Mesenteric fat pad (tissue), 1 donor: ENCODE data around the gene RNF4. TPM values are rescaled to one million over a fixed set of nuclear protein-coding genes. Genes with fewer than 3 reads are reported as not detected.
A peak's percentile ranks its signal among the peaks of the same experiment; 100 is the strongest.
"Not testable (repeated sequence)": the region's sequence is repeated elsewhere in the genome, so short reads cannot be mapped to it uniquely, and the experiment has no call there.

Experiments used
- DNase-seq: peaks from one replicate; pipeline ENCODE4 v3.0.0-alpha.2; 2020; ENCODE audit warnings: low spot score
- long read RNA-seq: library from polyadenylated mRNA; unstranded; transcript quantifications from one replicate; pipeline ENCODE4 v2.0.0, GENCODE V29; 2020
- total RNA-seq: library from RNA; stranded (reverse); fragmentation: NEBNext Ultra II Directional; extraction: Animal tissue kit (Norgen Biotek cat#: 25700); gene quantifications from one replicate; pipeline ENCODE4 v1.2.1, GENCODE V29; 2021
- donor health status: DM: yes; HTN: yes; CAD: no.

Gene RNF4
- 48.6 TPM for total RNA-seq
- long read RNA-seq, partial matches to known transcripts: 11 of 98 reads
- long read RNA-seq, other reads (novel, unspliced or antisense): 87 of 98 reads

- peak; percentile 98 for DNase-seq
Observed at GRCh38 chr4:2468456-2469191, at the start of gene RNF4. RNF4 (plus strand) TSS chr4:2469106; CDS start chr4:2490494, 21,388 bp downstream.

- no peak for DNase-seq
Observed at GRCh38 chr4:2419814-2420213, 49.1 kb upstream of the RNF4 start.

GRCh38 chr4:2421928-2422327, 47.0 kb upstream of the RNF4 start:
- no peak for DNase-seq

- DNase-seq: no peak
Observed at GRCh38 chr4:2423066-2423465, 45.8 kb upstream of the RNF4 start.

- DNase-seq: no peak
Observed at GRCh38 chr4:2423695-2424094, 45.2 kb upstream of the RNF4 start.

GRCh38 chr4:2424581-2424980, 44.3 kb upstream of the RNF4 start:
- no peak for DNase-seq

- no peak for DNase-seq
Observed at GRCh38 chr4:2425386-2426068, 43.4 kb upstream of the RNF4 start.

GRCh38 chr4:2426069-2426397, 42.9 kb upstream of the RNF4 start:
- no peak for DNase-seq

- no peak for DNase-seq
Observed at GRCh38 chr4:2426711-2427275, 42.1 kb upstream of the RNF4 start.

GRCh38 chr4:2427383-2428334, 41.2 kb upstream of the RNF4 start:
- no peak for DNase-seq

- DNase-seq: no peak
Observed at GRCh38 chr4:2428496-2429213, 40.3 kb upstream of the RNF4 start.

- not testable (repeated sequence) for DNase-seq
Observed at GRCh38 chr4:2429945-2430757, 38.8 kb upstream of the RNF4 start.

GRCh38 chr4:2432004-2432403, 36.9 kb upstream of the RNF4 start:
- DNase-seq: no peak

- no peak for DNase-seq
Observed at GRCh38 chr4:2432991-2433530, 35.8 kb upstream of the RNF4 start.

GRCh38 chr4:2433609-2434350, 35.1 kb upstream of the RNF4 start:
- no peak for DNase-seq

- DNase-seq: no peak
Observed at GRCh38 chr4:2434420-2434819, 34.5 kb upstream of the RNF4 start.

- no peak for DNase-seq
Observed at GRCh38 chr4:2436301-2436700, 32.6 kb upstream of the RNF4 start.

GRCh38 chr4:2436761-2437474, 32.0 kb upstream of the RNF4 start:
- DNase-seq: no peak
